ENCODE results near the gene TRIM24.

- no peak for TF ChIP-seq POLR2A (IDR thresholded peaks at IDR 0.05)
- no peak for TF ChIP-seq CTCF (IDR thresholded peaks at IDR 0.05)
- TF ChIP-seq EP300 (IDR thresholded peaks at IDR 0.05): no peak
Observed at GRCh38 chr7:138625084-138625848, 165.2 kb downstream of the TRIM24 start.

Data from gastroesophageal sphincter (tissue), 3 donors.